Hematopoietic multipotent progenitor cell treated with erythropoietin and hydrocortisone succinate and interleukin-3 and kit ligand, for 15 days (in vitro differentiated cells): ENCODE measurements around the gene IGF1R.
A peak's percentile ranks its signal among the peaks of the same experiment; 100 is the strongest.

Experiments used
- DNase-seq: peaks from one replicate; pipeline ENCODE4 v3.0.0-alpha.2; 2015; ENCODE audit warnings: low spot score

The IGF1R gene

GRCh38 chr15:98727115-98728040, 79.0 kb downstream of the IGF1R start:
- DNase-seq, result no peak

GRCh38 chr15:98728082-98728810, 79.9 kb downstream of the IGF1R start:
- no peak for DNase-seq

- DNase-seq, result no peak
Measured at GRCh38 chr15:98728811-98729160, 80.4 kb downstream of the IGF1R start.

- DNase-seq, result peak; percentile 35
Measured at GRCh38 chr15:98729446-98730042, 81.2 kb downstream of the IGF1R start.

DNA sequence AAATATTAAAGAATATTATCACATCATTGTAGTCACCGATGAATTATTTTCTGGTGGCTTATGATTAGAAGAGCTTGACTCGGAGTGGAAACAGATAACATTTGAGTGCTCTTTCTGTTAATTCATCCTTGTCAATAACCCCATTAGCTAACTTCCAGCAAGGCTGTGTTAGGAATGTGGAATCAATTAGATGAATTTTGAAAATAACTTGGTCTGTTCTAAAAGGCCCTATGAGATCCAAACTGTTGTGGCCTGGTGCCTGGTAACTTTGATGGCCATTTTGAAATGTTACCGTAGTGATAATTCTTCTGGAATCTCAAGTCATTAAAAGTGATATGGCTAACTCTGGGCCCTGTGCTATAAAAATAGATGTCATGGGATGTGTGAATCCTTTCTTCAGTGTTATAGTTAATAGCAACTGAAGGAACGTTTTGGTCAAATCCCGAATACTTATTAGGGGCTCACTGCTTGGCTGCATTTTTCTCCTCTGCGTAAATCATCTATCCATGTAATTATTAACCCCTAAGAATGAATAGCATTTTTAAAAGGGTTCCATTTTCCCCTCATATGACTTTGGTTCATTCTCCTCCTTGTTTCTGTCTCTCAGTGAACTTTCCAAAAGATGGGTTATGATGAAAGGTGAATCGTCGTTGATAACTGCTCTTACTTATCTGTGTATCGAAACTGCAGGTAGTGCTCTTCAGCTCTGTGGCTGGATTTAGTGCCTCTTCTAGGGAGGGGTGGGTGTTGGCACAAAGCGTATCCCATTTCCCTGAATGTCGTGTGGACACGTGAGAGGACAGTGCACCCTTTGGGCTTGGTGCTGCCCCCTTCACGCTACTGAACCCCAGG, 82.7 kb downstream of the IGF1R start:
- DNase-seq, result no peak

GRCh38 chr15:98731712-98732450, 83.5 kb downstream of the IGF1R start:
- no peak for DNase-seq

DNA sequence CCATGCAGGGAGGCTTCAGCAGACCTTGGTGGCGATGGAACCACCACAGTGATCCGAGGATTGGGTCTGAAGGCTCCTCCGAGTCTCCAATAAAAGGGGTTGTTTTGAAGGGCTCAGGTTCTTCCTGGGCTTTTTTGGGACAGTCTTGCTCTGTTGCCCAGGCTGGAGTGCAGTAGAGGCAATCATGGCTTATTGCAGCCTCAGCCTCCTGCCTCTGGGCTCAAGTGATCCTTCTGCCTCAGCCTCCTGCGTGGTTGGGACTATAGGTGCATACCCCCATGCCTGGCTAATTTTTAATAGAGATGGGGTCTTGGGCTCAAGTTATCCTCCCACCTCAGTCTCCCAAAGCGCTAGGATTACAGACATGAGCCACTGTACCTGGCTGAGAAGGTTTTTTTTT, 84.8 kb downstream of the IGF1R start:
- no peak for DNase-seq

DNA sequence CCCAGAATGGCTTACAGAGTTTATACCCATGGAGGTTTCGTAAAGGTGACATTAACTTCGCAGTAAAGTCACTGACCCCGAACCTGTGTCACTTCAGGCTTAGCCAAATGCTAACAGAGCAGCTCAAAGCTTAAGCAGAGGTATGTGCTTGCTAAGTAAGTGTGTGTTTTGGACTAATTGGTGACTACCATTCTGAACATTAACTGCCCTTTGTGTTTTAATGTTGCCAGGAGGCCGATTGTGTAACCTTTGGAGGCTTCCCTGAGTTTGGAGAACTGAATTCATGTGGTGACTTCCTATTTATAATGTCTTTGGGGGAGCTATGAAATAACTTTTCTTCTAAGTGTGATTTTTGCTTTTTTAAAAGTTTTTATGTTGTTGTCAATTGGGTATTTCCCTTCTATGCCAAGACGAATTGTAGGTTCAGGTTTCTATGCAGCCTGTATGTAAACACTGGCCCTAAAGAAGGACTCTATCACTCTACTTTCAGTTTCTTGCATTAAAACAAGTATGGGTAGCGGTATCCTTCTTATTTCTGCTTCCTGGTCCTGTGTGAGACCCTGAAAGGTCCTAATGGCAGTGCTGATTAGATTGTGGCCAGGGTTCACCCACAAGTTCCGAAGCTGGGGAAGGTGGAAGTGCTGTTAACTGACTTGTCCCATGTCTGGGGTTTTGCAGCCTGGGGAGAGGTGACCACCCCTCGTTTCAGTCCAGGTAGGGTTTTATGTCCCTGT, 86.3 kb downstream of the IGF1R start:
- DNase-seq, result no peak

DNA sequence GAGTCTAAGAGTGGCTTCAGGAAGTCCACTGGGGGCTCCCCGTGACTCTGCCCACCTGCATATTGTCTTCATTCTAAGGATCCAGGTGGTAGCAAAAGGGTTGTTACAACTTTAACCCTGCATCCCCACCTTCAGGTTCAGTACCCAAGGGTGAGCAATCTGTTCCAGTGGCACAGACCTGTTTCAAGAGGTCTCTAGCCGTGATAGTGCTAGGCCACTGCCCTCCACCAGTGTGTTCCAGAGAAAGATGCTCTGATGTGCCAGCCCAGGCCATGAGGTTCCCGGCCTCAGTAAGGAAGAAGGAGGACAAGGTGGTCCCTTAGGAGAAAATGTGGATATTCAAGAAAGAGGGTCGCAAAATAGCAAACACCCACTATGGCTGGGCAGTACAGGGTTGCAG, 87.0 kb downstream of the IGF1R start:
- DNase-seq, result no peak

DNA sequence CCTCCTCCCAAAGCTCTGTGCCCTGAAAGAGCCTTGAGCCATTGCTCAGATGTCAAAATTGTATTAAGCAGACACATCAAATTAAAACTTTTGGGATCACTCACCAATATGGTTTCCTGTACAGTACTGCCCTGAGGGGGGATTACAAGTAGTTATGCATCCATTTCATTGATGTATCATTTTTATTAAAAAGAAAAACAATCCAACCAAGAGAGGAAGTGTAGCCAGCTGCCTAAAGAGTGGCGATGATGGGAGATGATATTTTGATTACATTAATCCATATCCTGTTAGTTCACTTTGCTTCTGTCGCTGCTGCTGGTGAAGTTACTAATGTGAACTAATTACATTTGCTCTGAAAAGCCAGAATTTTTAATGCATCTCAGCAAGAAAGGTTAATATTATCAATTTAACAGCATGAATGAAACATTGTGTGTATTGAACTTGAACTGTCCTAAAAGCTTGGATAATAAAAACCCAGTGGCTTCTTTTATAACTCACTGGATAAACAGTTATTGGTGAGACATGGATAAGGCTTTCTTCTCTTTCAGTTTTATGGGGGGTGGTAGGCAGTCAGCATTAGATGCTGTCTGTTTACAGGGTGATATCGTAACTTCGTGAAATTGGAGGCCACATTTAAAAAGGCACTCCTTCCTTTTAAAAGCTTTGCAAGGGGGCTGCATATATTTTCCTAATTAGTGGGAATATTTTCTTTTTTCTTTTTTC, 87.7 kb downstream of the IGF1R start:
- no peak for DNase-seq

DNA sequence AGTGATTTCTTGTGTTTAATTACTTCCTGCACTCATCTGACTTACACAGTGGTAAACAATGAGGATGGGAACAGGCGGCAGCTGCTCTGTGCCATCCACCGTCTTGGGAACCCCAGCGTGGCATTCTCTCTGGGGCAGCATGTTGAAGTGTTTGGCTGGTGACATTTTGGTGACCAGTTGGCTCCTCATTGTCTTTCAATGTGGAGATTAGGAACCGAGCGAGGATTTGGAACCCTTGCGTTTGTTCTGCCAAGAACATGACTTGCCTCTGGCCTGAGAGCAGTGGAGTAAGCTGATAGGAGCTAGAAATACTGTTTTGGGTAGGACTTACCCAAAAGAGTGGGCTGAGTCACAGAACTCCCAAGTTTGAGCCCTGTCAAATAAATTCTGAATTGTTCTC, 88.8 kb downstream of the IGF1R start:
- DNase-seq, result peak; percentile 54

GRCh38 chr15:98737721-98738120, 89.4 kb downstream of the IGF1R start:
- DNase-seq, result peak; percentile 45

GRCh38 chr15:98738689-98739401, 90.5 kb downstream of the IGF1R start:
- no peak for DNase-seq

DNA sequence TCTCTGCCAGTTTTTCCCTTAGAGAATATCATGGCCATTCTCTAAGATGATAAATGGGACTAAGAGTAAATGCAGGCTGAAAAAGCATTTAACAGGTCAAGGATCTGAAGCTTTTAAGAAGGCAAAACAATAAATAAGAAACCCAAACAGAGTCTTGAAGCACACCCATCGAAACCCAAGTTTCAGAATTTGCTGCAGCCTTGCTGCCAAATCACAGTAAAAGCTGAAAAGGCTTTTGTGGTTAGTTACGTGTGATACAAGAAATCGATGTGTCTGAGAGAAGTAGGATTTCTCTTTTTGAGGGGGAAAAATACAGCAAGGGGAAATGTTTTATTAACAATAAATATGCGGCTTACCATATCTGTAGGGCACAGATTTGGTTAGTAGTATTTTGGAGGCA, 92.0 kb downstream of the IGF1R start:
- no peak for DNase-seq

GRCh38 chr15:98740963-98741362, 92.6 kb downstream of the IGF1R start:
- no peak for DNase-seq

- DNase-seq, result no peak
Measured at GRCh38 chr15:98743177-98743576, 94.8 kb downstream of the IGF1R start.

DNA sequence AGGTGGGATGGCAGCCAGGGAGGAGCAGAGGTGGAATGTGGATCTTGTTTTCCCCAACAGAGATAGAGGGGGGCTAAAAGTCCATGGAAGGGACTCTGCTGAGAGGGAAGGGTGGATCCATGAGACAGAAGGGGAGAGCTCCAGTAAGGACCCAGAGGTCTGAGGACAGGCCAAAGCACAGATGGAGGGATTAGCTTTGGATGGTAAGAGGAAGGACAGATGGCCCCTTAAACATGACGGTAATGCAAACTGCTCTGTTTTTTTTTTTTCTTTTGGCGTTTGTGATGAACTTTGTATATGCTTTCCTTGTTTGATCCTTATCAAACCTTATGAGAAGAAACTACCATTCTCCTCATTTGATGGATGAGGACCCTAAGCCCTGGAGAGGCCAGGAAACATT, 96.2 kb downstream of the IGF1R start:
- DNase-seq, result no peak

- DNase-seq, result no peak
Measured at GRCh38 chr15:98745179-98745578, 96.8 kb downstream of the IGF1R start.

DNA sequence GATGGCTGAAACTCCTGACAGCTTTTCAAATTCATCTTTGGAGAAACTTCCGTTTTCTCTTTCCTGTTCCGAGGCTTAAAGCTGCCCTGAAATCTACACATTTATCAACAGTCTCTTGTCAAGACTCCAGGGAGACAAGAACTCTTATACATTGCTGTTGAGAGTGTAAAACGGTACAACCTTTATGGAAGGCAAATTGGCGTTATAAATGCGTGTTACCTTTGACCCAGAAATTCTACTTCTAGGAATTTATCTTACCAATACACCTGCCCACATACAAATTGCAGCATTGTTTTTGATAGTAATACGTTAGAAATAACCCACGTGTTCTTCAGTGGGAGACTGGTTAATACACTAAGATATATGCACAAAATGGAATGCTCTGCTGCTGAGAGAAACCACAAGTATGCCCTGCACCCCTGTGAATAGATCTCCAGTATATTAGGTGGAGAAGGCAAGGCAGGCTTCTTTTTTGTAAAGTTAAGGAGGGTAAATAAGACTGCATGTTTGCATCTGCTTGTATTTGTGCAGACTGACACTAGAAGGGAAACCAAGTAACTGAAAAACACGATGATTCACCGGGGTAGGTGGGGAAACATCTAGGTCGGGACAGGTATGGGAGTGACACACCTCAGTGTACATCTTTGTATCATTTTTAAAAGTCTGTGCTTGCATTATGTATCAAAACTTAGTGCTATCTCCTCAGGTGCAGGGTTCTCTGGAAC, 97.5 kb downstream of the IGF1R start:
- DNase-seq, result no peak
